Left hindlimb (tissue), 1 donor: ENCODE data around the gene SLC35F4.
"Not testable (repeated sequence)": the region's sequence is repeated elsewhere in the genome, so short reads cannot be mapped to it uniquely, and the experiment has no call there.

Source experiments
- DNase-seq: peaks from one replicate; pipeline ENCODE4 v3.0.0-alpha.2; 2018

SLC35F4 gene

GRCh38 chr14:57785058-57785457 lies 80.8 kb downstream of the SLC35F4 start:
- no peak for DNase-seq

- DNase-seq, result no peak
Measured at GRCh38 chr14:57771801-57772200, 94.1 kb downstream of the SLC35F4 start.

- DNase-seq, result no peak
Measured at GRCh38 chr14:57769863-57770523, 95.9 kb downstream of the SLC35F4 start.

GRCh38 chr14:57761800-57762199 lies 104.1 kb downstream of the SLC35F4 start:
- no peak for DNase-seq

GRCh38 chr14:57760896-57761295 lies 105.0 kb downstream of the SLC35F4 start:
- DNase-seq, result no peak

GRCh38 chr14:57755018-57755521 lies 110.8 kb downstream of the SLC35F4 start:
- no peak for DNase-seq

GRCh38 chr14:57754527-57754926 lies 111.4 kb downstream of the SLC35F4 start:
- DNase-seq, result no peak

- no peak for DNase-seq
Measured at GRCh38 chr14:57753821-57754220, 112.1 kb downstream of the SLC35F4 start.

GRCh38 chr14:57752142-57752695 lies 113.7 kb downstream of the SLC35F4 start:
- DNase-seq, result not testable (repeated sequence)

GRCh38 chr14:57751400-57751799 lies 114.5 kb downstream of the SLC35F4 start:
- DNase-seq, result no peak

GRCh38 chr14:57749267-57749666 lies 116.6 kb downstream of the SLC35F4 start:
- no peak for DNase-seq

GRCh38 chr14:57748279-57748678 lies 117.6 kb downstream of the SLC35F4 start:
- no peak for DNase-seq

- DNase-seq, result no peak
Measured at GRCh38 chr14:57747036-57747435, 118.9 kb downstream of the SLC35F4 start.

GRCh38 chr14:57746563-57746962 lies 119.3 kb downstream of the SLC35F4 start:
- DNase-seq, result no peak

- DNase-seq, result no peak
Measured at GRCh38 chr14:57739516-57739915, 126.4 kb downstream of the SLC35F4 start.

- DNase-seq, result no peak
Measured at GRCh38 chr14:57737598-57737997, 128.3 kb downstream of the SLC35F4 start.

GRCh38 chr14:57736391-57736790 lies 129.5 kb downstream of the SLC35F4 start:
- DNase-seq, result no peak

GRCh38 chr14:57735276-57735675 lies 130.6 kb downstream of the SLC35F4 start:
- no peak for DNase-seq

GRCh38 chr14:57732463-57733285 lies 133.2 kb downstream of the SLC35F4 start:
- no peak for DNase-seq

- DNase-seq, result peak; percentile 37
Measured at GRCh38 chr14:57729208-57730187, 136.4 kb downstream of the SLC35F4 start.

- DNase-seq, result no peak
Measured at GRCh38 chr14:57725399-57726077, 140.4 kb downstream of the SLC35F4 start.

- not testable (repeated sequence) for DNase-seq
Measured at GRCh38 chr14:57722141-57722540, 143.8 kb downstream of the SLC35F4 start.
